GM18867 (cell line): ENCODE results near the gene SDC3.

Experiments
- ATAC-seq: cut with Tn5 transposase; IDR thresholded peaks from one replicate; pipeline ENCODE4 v1.9.1; 2021; ENCODE audit warnings: mild to moderate bottlenecking, moderate library complexity; ENCODE audit not compliant: unreplicated experiment

SDC3 gene

GRCh38 chr1:30891227-30891552 is 17.4 kb downstream of the SDC3 start:
- ATAC-seq: no peak

GRCh38 chr1:30890502-30891226 is 17.9 kb downstream of the SDC3 start:
- ATAC-seq: no peak

- no peak for ATAC-seq
These were observed 19.0 kb downstream of the SDC3 start for GRCh38 chr1:30889511-30889910.

GRCh38 chr1:30888975-30889374 is 19.6 kb downstream of the SDC3 start:
- no peak for ATAC-seq

- ATAC-seq: no peak
These were observed 20.2 kb downstream of the SDC3 start for GRCh38 chr1:30888391-30888790.

- no peak for ATAC-seq
These were observed 20.9 kb downstream of the SDC3 start for GRCh38 chr1:30887485-30888315.

GRCh38 chr1:30886710-30887428 is 21.7 kb downstream of the SDC3 start:
- ATAC-seq: no peak

- ATAC-seq: no peak
These were observed 22.7 kb downstream of the SDC3 start for GRCh38 chr1:30885570-30886522.

- no peak for ATAC-seq
These were observed 23.8 kb downstream of the SDC3 start for GRCh38 chr1:30884723-30885122.

- no peak for ATAC-seq
These were observed 25.0 kb downstream of the SDC3 start for GRCh38 chr1:30883389-30884172.

GRCh38 chr1:30882678-30883388 is 25.7 kb downstream of the SDC3 start:
- ATAC-seq: no peak

GRCh38 chr1:30881319-30882181 is 27.0 kb downstream of the SDC3 start:
- ATAC-seq: peak; percentile 65

- ATAC-seq: peak; percentile 25
These were observed 27.8 kb downstream of the SDC3 start for GRCh38 chr1:30880678-30881318.

GRCh38 chr1:30879940-30880677 is 28.4 kb downstream of the SDC3 start:
- no peak for ATAC-seq

GRCh38 chr1:30879126-30879786 is 29.3 kb downstream of the SDC3 start:
- no peak for ATAC-seq

GRCh38 chr1:30878559-30878958 is 30.0 kb downstream of the SDC3 start:
- no peak for ATAC-seq

GRCh38 chr1:30878016-30878415 is 30.5 kb downstream of the SDC3 start:
- no peak for ATAC-seq
